ENCODE data around the gene KCNG1. TPM values are rescaled to one million over a fixed set of nuclear protein-coding genes. Genes with fewer than 3 reads are reported as not detected.

KCNG1 gene
- total RNA-seq, 4 donors from 2014 or later, result 2.2 to 10.4 (median 6.1) TPM

GRCh38 chr20:50993876-50994275, 29.0 kb downstream of the KCNG1 start:
- DNase-seq, result no peak
- TF ChIP-seq POLR2A (IDR thresholded peaks at IDR 0.05), result no peak
- no peak for TF ChIP-seq CTCF (IDR thresholded peaks at IDR 0.05)
- H3K36me3 ChIP-seq, result no peaks in the 10 kb centered on the region
- no peaks in the 10 kb centered on the region for H3K9me3 ChIP-seq
- no peak overlapping the region for H3K27ac ChIP-seq
- intact Hi-C loops (cut with DNase I), result no loop called here
- peaks cover 4 to 15% (median 6%) of the 10 kb centered on the region in 3 donors for H3K4me1 ChIP-seq
- 50 to 63% methylated on average over 8 to 9 of the region's 9 CpGs for WGBS, 2 donors
- no peak overlapping the region for H3K4me3 ChIP-seq
- peaks cover 0 to 12% (median 0%) of the 10 kb centered on the region in 4 donors for H3K27me3 ChIP-seq

GRCh38 chr20:50992733-50993457, 30.0 kb downstream of the KCNG1 start:
- Histone ChIP-seq H3K4me1 (peaks cover 4 to 16% (median 6%) of the 10 kb centered on the region in 3 donors), H3K9me3 (no peaks in the 10 kb centered on the region), H3K4me3 (no peak overlapping the region), H3K27me3 (peaks cover 0 to 4% (median 0%) of the 10 kb centered on the region in 4 donors), H3K27ac (peak overlapping the region in 2 of 4 donors; percentile 6 to 25), H3K36me3 (no peaks in the 10 kb centered on the region)
- TF ChIP-seq CTCF (IDR thresholded peaks at IDR 0.05) (peak in 5 of 6 experiments; percentile 59 to 89 (median 65)), POLR2A (IDR thresholded peaks at IDR 0.05) (no peak)
- no peak for DNase-seq
- intact Hi-C loops (cut with DNase I), result no loop called here
- 30 to 33% methylated on average over 12 to 13 of the region's 13 CpGs for WGBS, 2 donors

GRCh38 chr20:50992336-50992732, 30.6 kb downstream of the KCNG1 start:
- H3K4me1 ChIP-seq, result peaks cover 4 to 21% (median 6%) of the 10 kb centered on the region in 3 donors
- H3K9me3 ChIP-seq, result no peaks in the 10 kb centered on the region
- H3K27me3 ChIP-seq, result peaks cover 0 to 4% (median 0%) of the 10 kb centered on the region in 4 donors
- intact Hi-C loops (cut with DNase I), result no loop called here
- no peak for DNase-seq
- H3K36me3 ChIP-seq, result no peaks in the 10 kb centered on the region
- TF ChIP-seq CTCF (IDR thresholded peaks at IDR 0.05) (no peak), POLR2A (IDR thresholded peaks at IDR 0.05) (no peak)
- peak overlapping the region in 2 of 4 donors; percentile 6 to 25 for H3K27ac ChIP-seq
- WGBS, 2 donors, result 20 to 23% methylated on average over 3 to 4 of the region's 4 CpGs
- H3K4me3 ChIP-seq, result no peak overlapping the region

- Histone ChIP-seq H3K27ac (no peak overlapping the region), H3K36me3 (no peaks in the 10 kb centered on the region), H3K27me3 (peaks cover 0 to 5% (median 0%) of the 10 kb centered on the region in 4 donors), H3K4me3 (no peak overlapping the region), H3K9me3 (no peaks in the 10 kb centered on the region), H3K4me1 (peaks cover 4 to 21% (median 6%) of the 10 kb centered on the region in 3 donors)
- WGBS, 2 donors, result 78 to 91% methylated on average over 3 of the region's 3 CpGs
- no peak for DNase-seq
- TF ChIP-seq POLR2A (IDR thresholded peaks at IDR 0.05) (no peak), CTCF (IDR thresholded peaks at IDR 0.05) (no peak)
- intact Hi-C loops (cut with DNase I), result no loop called here
Observed at GRCh38 chr20:50991076-50991475, 31.8 kb downstream of the KCNG1 start.

- DNase-seq, result peak; percentile 14
- Histone ChIP-seq H3K36me3 (no peaks in the 10 kb centered on the region), H3K9me3 (no peaks in the 10 kb centered on the region), H3K4me1 (peaks cover 3 to 17% (median 4%) of the 10 kb centered on the region in 3 donors), H3K4me3 (no peak overlapping the region), H3K27me3 (peaks cover 0 to 36% (median 0%) of the 10 kb centered on the region in 4 donors), H3K27ac (no peak overlapping the region)
- TF ChIP-seq CTCF (IDR thresholded peaks at IDR 0.05) (peak; percentile 66 to 94 (median 91)), POLR2A (IDR thresholded peaks at IDR 0.05) (no peak)
- intact Hi-C loops (cut with DNase I), result no loop called here
- WGBS, 2 donors, result 2 to 9% methylated on average over 8 to 13 of the region's 13 CpGs
Observed at GRCh38 chr20:50987493-50988210, 35.3 kb downstream of the KCNG1 start.

Data from esophagus squamous epithelium (tissue), 5 donors.